ENCODE results near the gene TNP2. TPM values are rescaled to one million over a fixed set of nuclear protein-coding genes. Genes with fewer than 3 reads are reported as not detected.

The TNP2 gene
- total and polyA plus RNA-seq, 2 donors (not counting 3 experiments of a cell fraction or from before 2014, with no cell fraction given): not detected

- Histone ChIP-seq H4K20me1 (replicated peaks; ENCODE audit: control insufficient read depth, extremely low read depth, insufficient read depth, low read length) (no peaks in the 10 kb centered on the region), H3K79me2 (ENCODE audit: control insufficient read depth, insufficient read depth, low read length) (no peaks in the 10 kb centered on the region), H3K4me1 (ENCODE audit: control insufficient read depth, extremely low read depth, insufficient read depth, low read length) (no peaks in the 10 kb centered on the region), H3K9me3 (replicated peaks; ENCODE audit: control insufficient read depth, insufficient read depth, low read length) (no peaks in the 10 kb centered on the region), H2AFZ (ENCODE audit: low read depth, low read length) (no peak overlapping the region), H3K27me3 (ENCODE audit: control insufficient read depth in 2 of 2, insufficient read depth in 2 of 2, low read length in 2 of 2) (no peaks in the 10 kb centered on the region), H3K4me3 (replicated peaks in 1 of 3; ENCODE audit: insufficient read depth in 1 of 3, low read depth in 1 of 3, low read length in 3 of 3) (no peak overlapping the region), H3K9ac (replicated peaks; ENCODE audit: extremely low read depth, insufficient read depth, low read length) (no peak overlapping the region), H3K36me3 (ENCODE audit: control insufficient read depth in 2 of 2, extremely low read depth in 1 of 2, insufficient read depth in 2 of 2, low read length in 2 of 2) (no peaks in the 10 kb centered on the region), H3K9me1 (replicated peaks; ENCODE audit: control insufficient read depth, extremely low read depth, insufficient read depth, low read length) (no peaks in the 10 kb centered on the region), H3K27ac (ENCODE audit: insufficient read depth, low read depth, low read length) (no peak overlapping the region), H3K4me2 (ENCODE audit: insufficient read depth, low read length) (no peak overlapping the region)
- BruUV-seq (replicated peaks): no TSS peak
- TF ChIP-seq CTCF (IDR thresholded peaks at IDR 0.05; ENCODE audit: extremely low read depth in 1 of 2, insufficient read depth in 1 of 2, low read depth in 1 of 2, low read length in 2 of 2): no peak
- TF ChIP-seq POLR2A (IDR thresholded peaks at IDR 0.05; ENCODE audit: low read depth, low read length): no peak
- no peak for TF ChIP-seq GATA2 (IDR thresholded peaks at IDR 0.05; ENCODE audit: insufficient read depth, insufficient read length, low read depth, low read length)
- TF ChIP-seq JUN (IDR thresholded peaks at IDR 0.05; ENCODE audit: borderline replicate concordance, insufficient read depth, insufficient read length, low read depth): no peak
- no peak for TF ChIP-seq MAX (IDR thresholded peaks at IDR 0.05; ENCODE audit: insufficient read depth, insufficient read length)
- no peak for TF ChIP-seq POLR2AphosphoS5 (IDR thresholded peaks at IDR 0.05; ENCODE audit: insufficient read depth, low read depth, low read length)
- TF ChIP-seq MYC (IDR thresholded peaks at IDR 0.05; ENCODE audit: low read depth, low read length): no peak
- no peak for TF ChIP-seq EZH2 (IDR thresholded peaks at IDR 0.05; ENCODE audit: borderline replicate concordance, low read depth, low read length, severe bottlenecking)
- TF ChIP-seq FOS (IDR thresholded peaks at IDR 0.05; ENCODE audit: borderline replicate concordance, insufficient read depth, low read length): no peak
- intact Hi-C loops (cut with micrococcal nuclease) (no loop called here), dilution Hi-C loops (cut with MboI; ENCODE audit: extremely low pct_ligation_motif_present, low sequenced_read_pairs) (no loop called here)
- no peak for FAIRE-seq
- ChIA-PET CTCF (no interaction called here), POLR2A (interaction anchor here (1.2 kb wide), 1 partner anchor 46 kb away, joined by 3 read pairs; the partner anchor contains the start of gene SOCS1)
- DNase-seq (ENCODE audit: low read depth, low spot score): no peak
Measured at GRCh38 chr16:11301645-11302501, 32.7 kb upstream of the TNP2 start.
